Neural progenitor cell (in vitro differentiated cells): Measurements from ENCODE around the gene SUN1. TPM values are rescaled to one million over a fixed set of nuclear protein-coding genes. Genes with fewer than 3 reads are reported as not detected.

Experiments used
- DNase-seq: peaks from one replicate; pipeline ENCODE4 v3.0.0-alpha.2; 2016; ENCODE audit warnings: low spot score
- H2AFZ ChIP-seq: fragments of 200-600 bp; sonication (generic); replicated peaks from 2 replicates; pipeline ENCODE4 v1.6.1; 2016; ENCODE audit warnings: antibody characterized with exemption
- H3F3A ChIP-seq: fragments of 200-600 bp; sonication (generic); 2 replicates; pipeline ENCODE4 v1.6.1; 2016; ENCODE audit warnings: antibody characterized with exemption, low read depth
- H3K27ac ChIP-seq: fragments of 200-600 bp; sonication (generic); 2 replicates; pipeline ENCODE4 v1.5.1; 2016; ENCODE audit warnings: mild to moderate bottlenecking
- H3K27me3 ChIP-seq: fragments of 200-600 bp; sonication (generic); 2 replicates; pipeline ENCODE4 v1.6.1; 2016; ENCODE audit warnings: mild to moderate bottlenecking, moderate library complexity
- H3K36me3 ChIP-seq: fragments of 200-600 bp; sonication (generic); 2 replicates; pipeline ENCODE4 v1.5.1; 2016
- H3K4me1 ChIP-seq: fragments of 200-600 bp; sonication (generic); 2 replicates; pipeline ENCODE4 v1.6.1; 2016; ENCODE audit warnings: mixed run types
- H3K4me2 ChIP-seq: fragments of 200-600 bp; sonication (generic); 2 replicates; pipeline ENCODE4 v1.6.1; 2016
- H3K4me3 ChIP-seq: fragments of 200-600 bp; sonication (generic); 2 replicates; pipeline ENCODE4 v1.5.1; 2016
- H3K79me2 ChIP-seq: fragments of 200-600 bp; sonication (generic); 2 replicates; pipeline ENCODE4 v1.6.1; 2016; ENCODE audit warnings: low read depth
- H3K9ac ChIP-seq: fragments of 200-600 bp; sonication (generic); 2 replicates; pipeline ENCODE4 v1.6.1; 2016
- H3K9me3 ChIP-seq: fragments of 200-600 bp; sonication (generic); 2 replicates; pipeline ENCODE4 v1.5.1; 2016; ENCODE audit warnings: low read depth
- H4K20me1 ChIP-seq: fragments of 200-600 bp; sonication (generic); 2 replicates; pipeline ENCODE4 v1.6.1; 2016; ENCODE audit warnings: low read depth
- H3K27ac Mint-ChIP-seq: 3 replicates; pipeline ENCODE4 v1.8.0; 2021; ENCODE audit warnings: mixed read lengths
- H3K27me3 Mint-ChIP-seq: 2 replicates; pipeline ENCODE4 v1.8.0; 2022; ENCODE audit warnings: low read depth, mild to moderate bottlenecking, inconsistent platforms, moderate library complexity, mixed read lengths; ENCODE audit not compliant: insufficient read depth
- H3K36me3 Mint-ChIP-seq: 3 replicates; pipeline ENCODE4 v1.8.0; 2021; ENCODE audit warnings: mixed read lengths
- H3K4me1 Mint-ChIP-seq: 3 replicates; pipeline ENCODE4 v1.8.0; 2021; ENCODE audit warnings: mixed read lengths
- H3K4me3 Mint-ChIP-seq: 3 replicates; pipeline ENCODE4 v1.8.0; 2021; ENCODE audit warnings: mild to moderate bottlenecking, moderate library complexity, mixed read lengths
- H3K9me3 Mint-ChIP-seq: 3 replicates; pipeline ENCODE4 v1.8.0; 2020; ENCODE audit warnings: mixed read lengths
- EZH2 ChIP-seq: fragments of 200-600 bp; sonication (generic); IDR thresholded peaks from 2 replicates; pipeline ENCODE4 v1.6.1; 2017; ENCODE audit warnings: antibody characterized with exemption, mild to moderate bottlenecking, moderate library complexity
- EZH2phosphoT487 ChIP-seq: fragments of 200-600 bp; sonication (generic); IDR thresholded peaks from 2 replicates; pipeline ENCODE4 v1.6.1; 2017; ENCODE audit warnings: antibody characterized with exemption
- total RNA-seq: library from RNA; depleted of rRNA; stranded (reverse); fragments of >200 nt; gene quantifications from 2 replicates; pipeline ENCODE4 v1.2.3, GENCODE V29; 2015; ENCODE audit warnings: low replicate concordance
- TF ChIP-seq, protein P1 (sequence below): fragments of 200-600 bp; sonication (generic); IDR thresholded peaks from 2 replicates; pipeline ENCODE4 v1.5.1; 2017; ENCODE audit warnings: antibody characterized with exemption, mild to moderate bottlenecking

The SUN1 gene
- total RNA-seq, 1 donor from 2014 or later: 104 TPM

DNA sequence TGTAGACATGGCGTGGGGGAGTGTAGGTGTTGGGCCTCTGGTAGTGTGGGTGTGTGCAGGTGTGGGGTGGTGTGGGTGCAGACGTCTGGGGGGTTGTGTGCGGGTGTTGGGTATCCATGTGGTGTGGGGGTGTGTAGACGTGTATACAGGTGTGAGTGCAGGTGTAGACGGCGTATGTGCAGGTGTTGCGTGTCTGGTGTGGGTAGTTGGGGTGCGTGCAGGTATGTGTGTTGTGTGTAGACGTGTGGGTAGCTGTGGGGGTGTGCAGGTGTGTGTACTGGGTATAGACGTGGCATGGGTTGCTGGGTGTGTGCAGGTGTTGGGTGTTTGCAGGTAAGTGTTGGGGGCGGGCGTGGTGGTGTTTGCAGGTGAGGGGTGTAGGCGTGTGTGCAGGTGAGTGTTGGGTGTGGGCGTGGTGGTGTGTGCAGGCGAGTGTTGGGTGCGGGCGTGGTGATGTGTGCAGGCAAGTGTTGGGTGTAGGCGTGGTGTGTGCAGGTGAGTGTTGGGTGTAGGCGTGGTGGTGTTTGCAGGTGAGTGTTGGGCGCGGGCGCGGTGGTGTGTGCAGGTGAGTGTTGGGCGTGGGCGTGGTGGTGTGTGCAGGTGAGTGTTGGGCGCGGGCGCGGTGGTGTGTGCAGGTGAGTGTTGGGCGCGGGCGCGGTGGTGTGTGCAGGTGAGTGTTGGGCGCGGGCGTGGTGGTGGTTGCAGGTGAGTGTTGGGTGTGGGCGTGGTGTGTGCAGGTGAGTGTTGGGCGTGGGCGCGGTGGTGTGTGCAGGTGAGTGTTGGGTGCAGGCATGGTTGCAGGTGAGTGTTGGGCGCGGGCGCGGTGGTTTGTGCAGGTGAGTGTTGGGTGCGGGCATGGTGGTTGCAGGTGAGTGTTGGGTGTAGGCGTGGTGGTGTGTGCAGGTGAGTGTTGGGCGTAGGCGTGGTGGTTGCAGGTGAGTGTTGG, 60.6 kb downstream of the SUN1 start:
- Histone ChIP-seq H3K4me2 (no peak overlapping the region), H2AFZ (no peak overlapping the region), H3K79me2 (peaks cover 13% of the 10 kb centered on the region), H3K4me3 (no peak overlapping the region), H4K20me1 (peaks cover 27% of the 10 kb centered on the region), H3K4me1 (no peaks in the 10 kb centered on the region), H3K9ac (no peak overlapping the region), H3K36me3 (no peaks in the 10 kb centered on the region), H3F3A (no peaks in the 10 kb centered on the region), H3K27ac (no peak overlapping the region), H3K9me3 (no peaks in the 10 kb centered on the region), H3K27me3 (no peaks in the 10 kb centered on the region)
- no peak overlapping the region for H3K4me3 Mint-ChIP-seq
- H3K4me1 Mint-ChIP-seq: no peaks in the 10 kb centered on the region
- no peaks in the 10 kb centered on the region for H3K9me3 Mint-ChIP-seq
- TF ChIP-seq EZH2phosphoT487: no peak
- TF ChIP-seq, protein P1, sequence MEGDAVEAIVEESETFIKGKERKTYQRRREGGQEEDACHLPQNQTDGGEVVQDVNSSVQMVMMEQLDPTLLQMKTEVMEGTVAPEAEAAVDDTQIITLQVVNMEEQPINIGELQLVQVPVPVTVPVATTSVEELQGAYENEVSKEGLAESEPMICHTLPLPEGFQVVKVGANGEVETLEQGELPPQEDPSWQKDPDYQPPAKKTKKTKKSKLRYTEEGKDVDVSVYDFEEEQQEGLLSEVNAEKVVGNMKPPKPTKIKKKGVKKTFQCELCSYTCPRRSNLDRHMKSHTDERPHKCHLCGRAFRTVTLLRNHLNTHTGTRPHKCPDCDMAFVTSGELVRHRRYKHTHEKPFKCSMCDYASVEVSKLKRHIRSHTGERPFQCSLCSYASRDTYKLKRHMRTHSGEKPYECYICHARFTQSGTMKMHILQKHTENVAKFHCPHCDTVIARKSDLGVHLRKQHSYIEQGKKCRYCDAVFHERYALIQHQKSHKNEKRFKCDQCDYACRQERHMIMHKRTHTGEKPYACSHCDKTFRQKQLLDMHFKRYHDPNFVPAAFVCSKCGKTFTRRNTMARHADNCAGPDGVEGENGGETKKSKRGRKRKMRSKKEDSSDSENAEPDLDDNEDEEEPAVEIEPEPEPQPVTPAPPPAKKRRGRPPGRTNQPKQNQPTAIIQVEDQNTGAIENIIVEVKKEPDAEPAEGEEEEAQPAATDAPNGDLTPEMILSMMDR: no peak
- no peak for TF ChIP-seq EZH2
- DNase-seq: no peak
- peaks cover 23% of the 10 kb centered on the region for H3K36me3 Mint-ChIP-seq
- H3K27ac Mint-ChIP-seq: no peak overlapping the region
- H3K27me3 Mint-ChIP-seq: peaks cover 10% of the 10 kb centered on the region

DNA sequence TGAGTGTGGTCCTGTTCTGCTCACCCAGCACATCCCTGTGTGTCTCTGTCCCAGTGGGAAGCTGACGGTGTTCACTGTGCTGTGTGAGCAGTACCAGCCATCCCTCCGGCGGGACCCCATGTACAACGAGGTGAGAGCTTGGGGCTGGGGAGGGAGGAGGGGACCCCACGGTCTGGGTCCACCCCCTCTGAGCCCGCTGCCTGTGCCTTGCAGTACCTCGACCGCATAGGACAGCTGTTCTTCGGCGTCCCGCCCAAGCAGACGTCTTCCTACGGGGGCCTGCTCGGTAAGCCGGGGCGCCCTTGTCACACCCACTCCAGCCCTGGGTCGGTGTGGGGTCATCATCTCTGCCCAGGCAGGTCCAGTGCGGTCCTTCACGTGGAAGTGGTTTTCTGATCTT, 61.4 kb downstream of the SUN1 start:
- Mint-ChIP-seq H3K27ac (no peak overlapping the region), H3K9me3 (no peaks in the 10 kb centered on the region), H3K4me3 (no peak overlapping the region), H3K36me3 (peaks cover 22% of the 10 kb centered on the region), H3K4me1 (no peaks in the 10 kb centered on the region), H3K27me3 (peaks cover 10% of the 10 kb centered on the region)
- no peak overlapping the region for H2AFZ ChIP-seq
- no peaks in the 10 kb centered on the region for H3K4me1 ChIP-seq
- no peaks in the 10 kb centered on the region for H3K36me3 ChIP-seq
- H3K27ac ChIP-seq: no peak overlapping the region
- no peaks in the 10 kb centered on the region for H3K9me3 ChIP-seq
- no peaks in the 10 kb centered on the region for H3F3A ChIP-seq
- peaks cover 6% of the 10 kb centered on the region for H3K79me2 ChIP-seq
- no peak overlapping the region for H3K4me3 ChIP-seq
- peaks cover 19% of the 10 kb centered on the region for H4K20me1 ChIP-seq
- no peak for DNase-seq
- no peaks in the 10 kb centered on the region for H3K27me3 ChIP-seq
- H3K4me2 ChIP-seq: no peak overlapping the region
- no peak overlapping the region for H3K9ac ChIP-seq
- no peak for TF ChIP-seq EZH2
- TF ChIP-seq EZH2phosphoT487: no peak
- TF ChIP-seq, protein P1: no peak

DNA sequence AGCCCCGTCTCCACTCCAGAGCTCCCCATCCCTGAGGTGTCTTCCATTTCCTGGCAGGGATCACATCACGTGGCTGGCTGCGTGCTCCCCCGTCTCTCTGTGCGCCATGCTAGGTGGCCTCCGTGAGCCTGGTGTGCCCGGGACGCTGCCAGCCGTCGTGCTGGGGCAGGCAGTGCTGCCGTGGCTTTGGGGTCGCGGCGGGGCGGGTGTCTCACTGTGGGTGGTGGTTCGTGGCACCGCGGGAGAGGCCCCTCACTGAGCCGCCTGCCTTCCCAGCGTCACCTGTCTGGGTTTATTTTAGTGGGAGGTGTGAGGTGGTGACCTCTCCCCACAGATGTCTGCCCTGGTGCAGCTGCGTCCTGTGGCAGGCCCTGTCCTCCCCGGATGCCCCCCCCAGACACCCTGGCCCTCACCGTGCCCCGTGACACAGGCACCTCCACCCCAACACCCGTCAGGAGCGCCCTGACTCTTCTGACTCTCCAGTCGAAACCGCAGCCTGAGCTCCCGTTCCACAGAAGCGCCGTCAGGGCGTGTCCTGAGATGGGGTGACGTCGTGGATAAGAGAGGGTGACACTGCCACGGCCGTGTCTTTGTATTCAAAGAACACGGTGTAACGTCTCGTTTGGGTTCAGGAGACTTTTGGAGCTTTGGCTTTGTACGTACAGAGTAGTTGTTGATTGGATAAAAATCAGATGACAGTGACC, 62.0 kb downstream of the SUN1 start:
- Histone ChIP-seq H3K27me3 (no peaks in the 10 kb centered on the region), H3K4me2 (no peak overlapping the region), H3K36me3 (no peaks in the 10 kb centered on the region), H3K27ac (no peak overlapping the region), H3K9ac (no peak overlapping the region), H3K4me1 (no peaks in the 10 kb centered on the region), H3K9me3 (no peaks in the 10 kb centered on the region), H3F3A (no peaks in the 10 kb centered on the region), H4K20me1 (peaks cover 13% of the 10 kb centered on the region), H3K79me2 (no peaks in the 10 kb centered on the region), H2AFZ (no peak overlapping the region), H3K4me3 (no peak overlapping the region)
- DNase-seq: no peak
- Mint-ChIP-seq H3K27me3 (peaks cover 10% of the 10 kb centered on the region), H3K36me3 (peaks cover 20% of the 10 kb centered on the region), H3K9me3 (no peaks in the 10 kb centered on the region), H3K4me3 (no peak overlapping the region), H3K4me1 (no peaks in the 10 kb centered on the region), H3K27ac (no peak overlapping the region)
- TF ChIP-seq, protein P1: no peak
- TF ChIP-seq EZH2: no peak
- TF ChIP-seq EZH2phosphoT487: no peak
